Measurements from ENCODE around the gene ZNF768.

The ZNF768 gene

GRCh38 chr16:30554557-30555314 lies 28.4 kb upstream of the ZNF768 start:
- DNase-seq (ENCODE audit: low spot score), result no peak
- TF ChIP-seq, protein P1, sequence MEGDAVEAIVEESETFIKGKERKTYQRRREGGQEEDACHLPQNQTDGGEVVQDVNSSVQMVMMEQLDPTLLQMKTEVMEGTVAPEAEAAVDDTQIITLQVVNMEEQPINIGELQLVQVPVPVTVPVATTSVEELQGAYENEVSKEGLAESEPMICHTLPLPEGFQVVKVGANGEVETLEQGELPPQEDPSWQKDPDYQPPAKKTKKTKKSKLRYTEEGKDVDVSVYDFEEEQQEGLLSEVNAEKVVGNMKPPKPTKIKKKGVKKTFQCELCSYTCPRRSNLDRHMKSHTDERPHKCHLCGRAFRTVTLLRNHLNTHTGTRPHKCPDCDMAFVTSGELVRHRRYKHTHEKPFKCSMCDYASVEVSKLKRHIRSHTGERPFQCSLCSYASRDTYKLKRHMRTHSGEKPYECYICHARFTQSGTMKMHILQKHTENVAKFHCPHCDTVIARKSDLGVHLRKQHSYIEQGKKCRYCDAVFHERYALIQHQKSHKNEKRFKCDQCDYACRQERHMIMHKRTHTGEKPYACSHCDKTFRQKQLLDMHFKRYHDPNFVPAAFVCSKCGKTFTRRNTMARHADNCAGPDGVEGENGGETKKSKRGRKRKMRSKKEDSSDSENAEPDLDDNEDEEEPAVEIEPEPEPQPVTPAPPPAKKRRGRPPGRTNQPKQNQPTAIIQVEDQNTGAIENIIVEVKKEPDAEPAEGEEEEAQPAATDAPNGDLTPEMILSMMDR (IDR thresholded peaks at IDR 0.05; ENCODE audit: extremely low read depth, missing control alignments), result no peak

GRCh38 chr16:30553393-30553899 lies 27.1 kb upstream of the ZNF768 start:
- no peak for DNase-seq (ENCODE audit: low spot score)
- TF ChIP-seq, protein P1 (IDR thresholded peaks at IDR 0.05; ENCODE audit: extremely low read depth, missing control alignments), result no peak

DNA sequence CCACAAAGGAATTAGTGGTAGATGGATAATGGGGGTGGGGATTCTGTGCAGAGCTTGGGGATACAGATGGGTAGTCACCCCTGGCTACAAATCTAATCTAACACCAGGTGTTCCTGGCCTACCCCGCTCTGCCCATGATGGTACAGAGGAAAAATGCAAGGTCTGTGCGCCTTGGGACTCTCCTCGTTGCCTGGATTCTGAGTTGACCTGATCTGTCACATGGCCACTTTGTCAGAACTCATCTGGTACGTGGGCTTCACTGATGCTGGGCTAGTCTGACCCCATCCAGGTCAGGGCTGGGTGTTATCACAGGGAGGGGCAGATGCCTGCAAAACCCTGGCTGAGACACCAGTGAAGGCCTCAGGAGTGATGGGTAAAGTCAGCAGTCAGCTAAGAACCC lies 26.6 kb upstream of the ZNF768 start:
- DNase-seq (ENCODE audit: low spot score), result no peak
- TF ChIP-seq, protein P1 (IDR thresholded peaks at IDR 0.05; ENCODE audit: extremely low read depth, missing control alignments), result no peak

DNA sequence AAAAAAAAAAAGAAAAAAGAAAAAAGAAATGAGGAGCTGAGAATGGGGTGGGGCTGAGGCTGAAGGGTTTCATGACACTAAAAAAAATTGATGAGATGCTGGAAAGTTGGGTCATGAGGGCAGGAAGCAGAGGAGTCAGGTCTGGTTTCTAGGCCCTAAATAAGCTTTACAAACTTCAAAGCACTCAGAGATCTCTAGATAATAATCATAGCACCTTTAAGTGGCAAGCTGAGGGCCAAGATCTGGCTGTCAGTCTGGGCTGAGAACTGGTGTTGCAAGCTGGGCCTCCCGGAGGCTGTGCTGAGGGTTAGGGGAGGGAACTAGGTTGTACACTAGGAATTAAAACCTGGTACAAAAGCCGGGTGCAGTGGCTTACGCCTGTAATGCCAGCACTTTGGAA lies 25.4 kb upstream of the ZNF768 start:
- no peak for DNase-seq (ENCODE audit: low spot score)
- TF ChIP-seq, protein P1 (IDR thresholded peaks at IDR 0.05; ENCODE audit: extremely low read depth, missing control alignments), result no peak

- TF ChIP-seq, protein P1 (IDR thresholded peaks at IDR 0.05; ENCODE audit: extremely low read depth, missing control alignments), result no peak
- DNase-seq (ENCODE audit: low spot score), result no peak
Measured at GRCh38 chr16:30548416-30549253, 22.3 kb upstream of the ZNF768 start.

GRCh38 chr16:30546115-30546514 lies 19.7 kb upstream of the ZNF768 start:
- TF ChIP-seq, protein P1 (IDR thresholded peaks at IDR 0.05; ENCODE audit: extremely low read depth, missing control alignments), result no peak
- no peak for DNase-seq (ENCODE audit: low spot score)

GRCh38 chr16:30543067-30543466 lies 16.7 kb upstream of the ZNF768 start:
- no peak for DNase-seq (ENCODE audit: low spot score)
- TF ChIP-seq, protein P1 (IDR thresholded peaks at IDR 0.05; ENCODE audit: extremely low read depth, missing control alignments), result no peak
